K562 (cell line): ENCODE measurements around the gene TYRP1. TPM values are rescaled to one million over a fixed set of nuclear protein-coding genes. Genes with fewer than 3 reads are reported as not detected.

ENCODE experiments used
- CBX5 ChIP-seq: IDR thresholded peaks from 2 replicates; pipeline ENCODE4 v1.6.1; 2014; ENCODE audit warnings: low read depth, borderline replicate concordance
- E2F5 ChIP-seq: sonication (generic); formaldehyde crosslinking; IDR thresholded peaks from 2 replicates; pipeline ENCODE4 v1.8.0; 2022; ENCODE audit warnings: mild to moderate bottlenecking, missing genetic modification reagents
- FOXA3 ChIP-seq, 2 experiments: fragments of 450-650 bp in 1 of 2; sonication (generic) in 1 of 2; formaldehyde crosslinking; IDR thresholded peaks in 1 of 2; conservative IDR thresholded peaks in 1 of 2; 2 replicates each; pipeline versions ENCODE4 v1.4.0 to v1.8.0; 2020 to 2022; ENCODE audit warnings: mild to moderate bottlenecking in 2 of 2, missing genetic modification reagents in 1 of 2
- MED1 ChIP-seq: sonication (generic); formaldehyde crosslinking; IDR thresholded peaks from 2 replicates; pipeline ENCODE4 v1.8.1; 2023; ENCODE audit warnings: missing genetic modification reagents, borderline replicate concordance
- PBX2 ChIP-seq, 2 experiments: IDR thresholded peaks in 1 of 2; conservative IDR thresholded peaks in 1 of 2; 2 replicates each; pipeline ENCODE4 v1.6.1; 2016; ENCODE audit warnings: low read depth in 2 of 2, mild to moderate bottlenecking in 1 of 2, missing compliant biosample characterization in 1 of 2, missing genetic modification characterization in 1 of 2, moderate library complexity in 1 of 2
- PPARD ChIP-seq: fragments of 250-450 bp; sonication (Bioruptor Pico); IDR thresholded peaks from 2 replicates; pipeline ENCODE4 v1.8.0; 2022; ENCODE audit warnings: inconsistent platforms, mild to moderate bottlenecking, moderate library complexity
- SAFB ChIP-seq: fragments of 200-400 bp; formaldehyde crosslinking; IDR thresholded peaks from 2 replicates; pipeline ENCODE4 v1.6.1; 2017; ENCODE audit warnings: low read depth, low read length, borderline replicate concordance
- SMC3 ChIP-seq: conservative IDR thresholded peaks from 2 replicates; pipeline ENCODE4 v1.6.1; 2011; ENCODE audit warnings: low read depth, low read length, improper control_type of control experiment; ENCODE audit not compliant: insufficient read depth
- SRSF3 ChIP-seq: fragments of 200-400 bp; formaldehyde crosslinking; IDR thresholded peaks from 2 replicates; pipeline ENCODE4 v1.6.1; 2016; ENCODE audit warnings: mild to moderate bottlenecking, low read length, moderate library complexity; ENCODE audit not compliant: insufficient read depth
- TEAD2 ChIP-seq: fragments of 450-650 bp; IDR thresholded peaks from 2 replicates; pipeline ENCODE4 v1.6.1; 2016; ENCODE audit warnings: missing genetic modification characterization, control low read depth, missing compliant biosample characterization
- ZFPM2 ChIP-seq: fragments of 250-450 bp; sonication (Bioruptor Pico); IDR thresholded peaks from 2 replicates; pipeline ENCODE4 v1.5.1; 2022; ENCODE audit warnings: mild to moderate bottlenecking
- ZNF280A ChIP-seq: fragments of 450-650 bp; IDR thresholded peaks from 2 replicates; pipeline ENCODE4 v1.6.1; 2018; ENCODE audit warnings: mild to moderate bottlenecking, low read depth; ENCODE audit not compliant: partially characterized antibody
- ZNF512 ChIP-seq: IDR thresholded peaks from 2 replicates; pipeline ENCODE4 v1.6.1; 2016; ENCODE audit warnings: missing genetic modification characterization, missing compliant biosample characterization
- ZNF77 ChIP-seq: fragments of 250-450 bp; sonication (Bioruptor Pico); IDR thresholded peaks from 2 replicates; pipeline ENCODE4 v1.5.0; 2020
- polyA plus RNA-seq, 8 experiments: library from polyadenylated mRNA; depleted of rRNA in 4 of 8; stranded (reverse) in 5 of 8; unstranded in 3 of 8; fragments of >200 nt; fragmentation: Nextera tagmentation in 2 of 8; fragmentation: Illumina TruSeq in 1 of 8; extraction: Ambion mirVana in 2 of 8; extraction: Trizol in 1 of 8; gene quantifications; 2 replicates each; pipeline versions ENCODE4 v1.2.1 to v1.2.3, GENCODE V29; 2011 to 2014; ENCODE audit warnings: inconsistent platforms in 1 of 8, missing spikeins in 1 of 8
- total RNA-seq, 7 experiments: library from RNA; depleted of rRNA in 6 of 7; stranded (reverse); fragments of >200 nt in 6 of 7; fragmentation: Illumina TruSeq in 2 of 7; extraction: Trizol in 2 of 7; gene quantifications; 2 replicates each; pipeline versions ENCODE4 v1.2.1 to v1.2.3, GENCODE V29; 2011 to 2021; ENCODE audit warnings: low replicate concordance in 1 of 7

The TYRP1 gene
- total and polyA plus RNA-seq, 9 of the 15 experiments (the other 6 are each of a cell fraction or from before 2014, with no cell fraction given), result not detected

- TF ChIP-seq ZNF512 (no peak), FOXA3 (CRISPR knock-in tag; conservative IDR thresholded peaks at IDR 0.05 in 1 of 2, IDR thresholded peaks at IDR 0.05 in 1 of 2) (no peak), MED1 (CRISPR knock-in tag) (no peak), E2F5 (no peak), SMC3 (no peak), SRSF3 (no peak), ZNF280A (no peak), ZNF77 (CRISPR knock-in tag) (no peak), SAFB (no peak), TEAD2 (tag) (no peak), ZFPM2 (CRISPR knock-in tag) (no peak), PBX2 (CRISPR knock-in tag; IDR thresholded peaks at IDR 0.05; ENCODE audit: low read depth) (no peak), PBX2 (tag; conservative IDR thresholded peaks at IDR 0.05; ENCODE audit: low read depth) (no peak), PPARD (CRISPR knock-in tag) (no peak), CBX5 (no peak)
Observed at GRCh38 chr9:12670006-12670405, 23.2 kb upstream of the TYRP1 start (continued).
